SKM-1 treated with dmso at 0.1 percent for 144 hours (cell line): ENCODE results near the gene ASXL1.

Source experiments
- DNase-seq: peaks from one replicate; lab custom pipeline; 2025; ENCODE audit not compliant: unreplicated experiment; lab: John Stamatoyannopoulos, UW

ASXL1 gene

GRCh38 chr20:32477594-32478512 is 119.7 kb downstream of the ASXL1 start:
- DNase-seq, result no peak

- DNase-seq, result no peak
Measured at GRCh38 chr20:32478576-32478975, 120.4 kb downstream of the ASXL1 start.

- no peak for DNase-seq
Measured at GRCh38 chr20:32479012-32479411, 120.9 kb downstream of the ASXL1 start.

- DNase-seq, result no peak
Measured at GRCh38 chr20:32479697-32480171, 121.6 kb downstream of the ASXL1 start.

GRCh38 chr20:32480371-32481241 is 122.5 kb downstream of the ASXL1 start:
- no peak for DNase-seq

- no peak for DNase-seq
Measured at GRCh38 chr20:32481311-32482142, 123.4 kb downstream of the ASXL1 start.

GRCh38 chr20:32482143-32482441 is 124.0 kb downstream of the ASXL1 start:
- DNase-seq, result no peak

- peak; percentile 36 for DNase-seq
Measured at GRCh38 chr20:32482442-32483261, 124.5 kb downstream of the ASXL1 start.

- DNase-seq, result peak; percentile 57
Measured at GRCh38 chr20:32483351-32484224, 125.5 kb downstream of the ASXL1 start.

- no peak for DNase-seq
Measured at GRCh38 chr20:32484225-32484957, 126.3 kb downstream of the ASXL1 start.

- DNase-seq, result peak; percentile 71
Measured at GRCh38 chr20:32484958-32485769, 127.0 kb downstream of the ASXL1 start.

- DNase-seq, result no peak
Measured at GRCh38 chr20:32485770-32486478, 127.8 kb downstream of the ASXL1 start.

- DNase-seq, result no peak
Measured at GRCh38 chr20:32487381-32487780, 129.2 kb downstream of the ASXL1 start.

GRCh38 chr20:32488066-32488838 is 130.1 kb downstream of the ASXL1 start:
- no peak for DNase-seq
